K562 (cell line): ENCODE results near the gene CTBP2. TPM values are rescaled to one million over a fixed set of nuclear protein-coding genes. Genes with fewer than 3 reads are reported as not detected.

ENCODE experiments used
- ETS2 ChIP-seq: IDR thresholded peaks from 2 replicates; pipeline ENCODE4 v1.6.1; 2016; ENCODE audit warnings: borderline replicate concordance, missing genetic modification characterization, mild to moderate bottlenecking, moderate library complexity, missing compliant biosample characterization; ENCODE audit not compliant: poor library complexity, severe bottlenecking
- FOXP4 ChIP-seq: sonication (generic); formaldehyde crosslinking; IDR thresholded peaks from 2 replicates; pipeline ENCODE4 v1.8.0; 2022; ENCODE audit warnings: mild to moderate bottlenecking, missing genetic modification reagents, borderline replicate concordance
- TCF7 ChIP-seq: sonication (generic); IDR thresholded peaks from 2 replicates; pipeline ENCODE4 v1.6.1; 2016; ENCODE audit warnings: antibody characterized with exemption, borderline replicate concordance
- ZBTB40 ChIP-seq, 2 experiments: fragments of 450-650 bp in 1 of 2; sonication (generic) in 1 of 2; formaldehyde crosslinking in 1 of 2; IDR thresholded peaks; 2 replicates each; pipeline versions ENCODE4 v1.7.1 to v1.9.0; 2016 to 2022; ENCODE audit warnings: inconsistent platforms in 1 of 2, mild to moderate bottlenecking in 1 of 2, missing genetic modification reagents in 1 of 2
- polyA plus RNA-seq, 8 experiments: library from polyadenylated mRNA; depleted of rRNA in 4 of 8; stranded (reverse) in 5 of 8; unstranded in 3 of 8; fragments of >200 nt; fragmentation: Nextera tagmentation in 2 of 8; fragmentation: Illumina TruSeq in 1 of 8; extraction: Ambion mirVana in 2 of 8; extraction: Trizol in 1 of 8; gene quantifications; 2 replicates each; pipeline versions ENCODE4 v1.2.1 to v1.2.3, GENCODE V29; 2011 to 2014; ENCODE audit warnings: inconsistent platforms in 1 of 8, missing spikeins in 1 of 8
- total RNA-seq, 7 experiments: library from RNA; depleted of rRNA in 6 of 7; stranded (reverse); fragments of >200 nt in 6 of 7; fragmentation: Illumina TruSeq in 2 of 7; extraction: Trizol in 2 of 7; gene quantifications; 2 replicates each; pipeline versions ENCODE4 v1.2.1 to v1.2.3, GENCODE V29; 2011 to 2021; ENCODE audit warnings: low replicate concordance in 1 of 7

CTBP2 gene
- total and polyA plus RNA-seq, 9 of the 15 experiments (the other 6 are each of a cell fraction or from before 2014, with no cell fraction given): 1.3 to 8.8 (median 5.1) TPM

GRCh38 chr10:125116041-125116649 is 44.2 kb downstream of the CTBP2 start (continued):
- TF ChIP-seq FOXP4 (CRISPR knock-in tag): no peak
- TF ChIP-seq TCF7: no peak
- no peak for TF ChIP-seq ETS2 (tag)
- TF ChIP-seq ZBTB40 (IDR thresholded peaks at IDR 0.05): no peak
- TF ChIP-seq ZBTB40 (CRISPR knock-in tag; IDR thresholded peaks at IDR 0.05): no peak
